AG09319 (cell line): ENCODE data around the gene KCNJ10.

Source experiments
- DNase-seq: peaks from one replicate; pipeline ENCODE4 v3.0.0-alpha.2; 2010; ENCODE audit warnings: low read depth; ENCODE audit errors: extremely low read depth
- TF ChIP-seq, protein P1 (sequence below): IDR thresholded peaks from 2 replicates; pipeline ENCODE4 v1.5.1; 2011; ENCODE audit warnings: low read depth, mild to moderate bottlenecking, inconsistent platforms, low read length, moderate library complexity

The KCNJ10 gene

DNA sequence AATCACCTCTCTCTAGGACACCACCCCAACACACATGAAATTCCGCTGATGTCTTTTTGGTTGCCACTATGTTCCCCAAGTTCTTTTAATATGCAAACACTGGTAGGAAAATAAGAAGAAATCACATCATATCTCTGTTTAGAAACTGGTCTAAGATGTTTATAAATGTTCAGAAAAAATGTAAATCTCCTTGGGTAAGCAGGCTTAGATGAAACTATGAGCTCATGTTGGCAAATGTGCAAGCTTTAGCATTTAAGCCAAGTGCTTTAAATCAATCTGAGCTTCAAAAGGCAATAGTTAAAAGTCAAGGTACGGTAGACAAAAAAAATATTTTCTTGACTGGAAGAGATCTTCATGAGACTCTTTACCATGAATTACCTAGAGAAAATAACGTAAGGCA, 90.7 kb downstream of the KCNJ10 start:
- no peak for DNase-seq
- TF ChIP-seq, protein P1, sequence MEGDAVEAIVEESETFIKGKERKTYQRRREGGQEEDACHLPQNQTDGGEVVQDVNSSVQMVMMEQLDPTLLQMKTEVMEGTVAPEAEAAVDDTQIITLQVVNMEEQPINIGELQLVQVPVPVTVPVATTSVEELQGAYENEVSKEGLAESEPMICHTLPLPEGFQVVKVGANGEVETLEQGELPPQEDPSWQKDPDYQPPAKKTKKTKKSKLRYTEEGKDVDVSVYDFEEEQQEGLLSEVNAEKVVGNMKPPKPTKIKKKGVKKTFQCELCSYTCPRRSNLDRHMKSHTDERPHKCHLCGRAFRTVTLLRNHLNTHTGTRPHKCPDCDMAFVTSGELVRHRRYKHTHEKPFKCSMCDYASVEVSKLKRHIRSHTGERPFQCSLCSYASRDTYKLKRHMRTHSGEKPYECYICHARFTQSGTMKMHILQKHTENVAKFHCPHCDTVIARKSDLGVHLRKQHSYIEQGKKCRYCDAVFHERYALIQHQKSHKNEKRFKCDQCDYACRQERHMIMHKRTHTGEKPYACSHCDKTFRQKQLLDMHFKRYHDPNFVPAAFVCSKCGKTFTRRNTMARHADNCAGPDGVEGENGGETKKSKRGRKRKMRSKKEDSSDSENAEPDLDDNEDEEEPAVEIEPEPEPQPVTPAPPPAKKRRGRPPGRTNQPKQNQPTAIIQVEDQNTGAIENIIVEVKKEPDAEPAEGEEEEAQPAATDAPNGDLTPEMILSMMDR, result no peak

DNA sequence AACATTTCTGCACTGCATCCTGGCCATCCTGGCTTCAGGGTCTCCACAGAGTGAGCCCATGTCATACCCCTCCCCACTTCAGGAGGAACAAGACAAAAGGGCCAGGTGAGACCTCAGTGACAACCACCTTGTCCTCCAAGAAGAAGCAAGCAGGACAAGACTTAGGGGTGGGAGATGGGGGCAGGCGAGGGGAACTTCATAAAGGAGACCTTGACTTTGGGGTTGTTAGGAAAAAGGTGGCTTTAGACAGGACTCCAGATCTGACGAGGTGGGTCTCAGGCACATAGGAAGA, 91.9 kb downstream of the KCNJ10 start:
- TF ChIP-seq, protein P1, result no peak
- DNase-seq, result no peak

DNA sequence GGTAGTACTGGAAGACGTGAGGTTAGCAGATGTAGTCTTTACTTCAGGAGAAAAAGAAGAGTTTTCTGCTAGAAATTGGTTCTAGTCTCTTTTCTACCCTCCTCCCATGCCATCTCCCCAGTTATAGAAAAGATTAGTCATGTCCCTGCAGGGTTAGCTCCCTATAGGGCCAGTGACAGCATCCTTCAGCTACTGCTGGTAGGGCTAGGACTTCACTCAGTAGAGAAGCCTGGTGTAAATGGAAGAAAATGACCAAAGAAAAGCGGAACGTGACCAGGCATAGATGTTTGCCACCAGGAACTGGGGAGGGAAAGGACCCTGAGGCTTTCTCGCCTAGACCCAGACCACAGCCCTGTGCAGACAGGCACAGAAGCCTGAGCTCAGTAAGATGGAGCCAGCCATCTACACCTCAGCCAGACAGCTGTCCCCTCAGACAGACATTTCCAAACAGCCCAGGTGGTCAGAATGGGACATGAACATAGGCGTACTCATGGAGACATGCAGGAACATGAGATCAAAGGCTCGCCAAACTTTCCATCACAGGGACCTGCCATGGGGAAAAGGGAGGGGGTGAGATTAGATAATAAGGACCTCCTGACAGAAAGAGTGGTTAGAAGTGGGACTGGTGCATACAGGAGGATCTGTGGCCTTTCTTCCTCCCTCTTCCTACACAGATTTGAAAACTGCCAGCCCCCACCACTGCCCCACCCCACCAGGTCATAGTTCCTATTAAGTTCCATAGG, 92.4 kb downstream of the KCNJ10 start:
- TF ChIP-seq, protein P1, result no peak
- DNase-seq, result no peak

DNA sequence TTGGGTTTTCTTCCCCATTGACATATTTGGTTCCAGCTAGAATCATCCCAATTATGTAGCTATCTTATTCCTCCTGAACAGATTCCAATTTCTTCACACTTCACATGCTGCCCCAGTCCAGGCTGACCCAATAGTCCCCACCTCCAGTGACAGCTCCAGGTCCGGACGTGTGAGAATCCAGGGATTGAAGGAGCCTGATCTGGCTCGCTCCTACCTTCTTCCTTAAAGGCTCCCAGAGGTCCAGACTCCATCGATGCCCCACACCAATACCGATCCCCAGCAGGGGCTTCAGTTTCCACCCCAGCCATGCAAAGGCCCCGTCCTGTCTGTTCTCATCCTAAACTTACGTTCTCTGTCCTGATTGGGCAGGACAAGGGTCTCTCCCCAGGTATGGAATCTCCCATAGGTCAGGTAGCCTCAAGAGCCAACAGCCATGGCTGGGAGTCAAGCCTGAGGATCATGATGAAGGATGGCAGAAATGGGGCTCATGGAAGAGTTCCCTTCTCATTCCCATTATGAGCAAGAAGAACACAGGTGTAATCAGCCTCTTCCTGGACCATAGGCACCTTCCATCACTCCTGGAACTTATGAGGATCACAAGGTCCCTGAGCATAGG, 95.5 kb downstream of the KCNJ10 start:
- no peak for DNase-seq
- TF ChIP-seq, protein P1, result no peak

DNA sequence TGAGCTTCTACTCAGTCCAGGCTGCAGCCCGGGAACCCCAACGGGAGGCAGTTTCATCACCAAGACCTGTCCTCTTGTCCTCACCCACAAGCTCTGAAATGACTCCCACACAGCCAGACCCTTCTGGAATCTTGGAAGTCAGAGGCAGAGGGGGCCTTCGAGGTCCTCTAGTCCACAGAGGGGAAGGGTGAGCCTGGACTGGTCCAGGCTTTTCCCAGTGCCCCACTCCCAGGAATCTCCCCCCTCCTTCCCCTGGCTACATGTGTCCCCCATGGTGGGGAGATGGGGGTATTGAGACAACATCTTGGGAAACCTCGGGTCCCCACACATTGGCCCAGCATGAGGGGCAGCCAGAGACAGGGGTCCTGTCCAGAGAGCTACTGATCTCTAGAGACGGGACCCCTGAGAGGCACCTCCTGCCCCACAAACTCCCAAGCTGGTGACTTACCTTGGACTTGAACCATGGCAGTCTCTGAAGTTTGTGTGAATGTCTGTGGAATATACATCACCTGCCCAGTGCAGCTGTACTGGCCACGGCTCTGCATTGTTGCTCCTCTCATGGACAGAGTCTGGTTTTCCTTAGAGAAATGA, 96.5 kb downstream of the KCNJ10 start:
- TF ChIP-seq, protein P1, result no peak
- no peak for DNase-seq

DNA sequence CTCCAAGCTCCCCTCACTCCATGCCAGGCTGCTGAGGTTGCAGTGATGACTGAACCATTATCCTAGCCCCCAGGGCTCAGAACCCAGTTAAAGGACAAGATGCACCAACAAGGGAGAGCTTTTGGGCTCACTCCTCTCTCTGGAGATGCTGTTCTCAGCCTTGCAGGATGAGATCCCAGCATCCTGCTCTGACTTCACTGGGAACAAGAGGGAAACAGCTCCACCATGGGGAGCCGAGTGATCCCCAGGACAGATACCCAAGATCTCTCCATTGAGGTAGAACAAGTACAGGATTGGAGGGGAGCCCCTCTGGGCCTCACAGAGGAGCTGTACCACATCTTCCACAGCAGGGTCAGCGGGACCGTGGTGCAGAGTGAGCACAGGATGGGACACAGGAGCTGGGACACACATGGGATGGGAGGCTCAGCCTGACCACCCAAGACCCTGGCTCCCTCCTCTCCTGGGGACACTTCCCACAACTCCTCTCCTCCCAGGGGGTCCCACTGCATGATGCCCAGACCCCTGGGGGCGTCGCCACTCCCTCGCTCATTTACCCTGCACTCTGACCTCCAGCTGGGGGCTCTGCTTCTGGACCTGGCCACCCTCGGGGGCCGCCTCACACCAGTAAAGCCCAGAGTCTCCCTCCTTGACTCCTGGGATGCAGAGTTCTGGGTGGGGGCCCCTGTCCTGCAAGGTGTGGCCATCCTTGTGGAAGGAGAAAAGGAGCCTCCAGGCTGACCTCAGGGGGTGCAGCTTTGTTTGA, 97.3 kb downstream of the KCNJ10 start:
- DNase-seq, result no peak
- TF ChIP-seq, protein P1, result no peak

DNA sequence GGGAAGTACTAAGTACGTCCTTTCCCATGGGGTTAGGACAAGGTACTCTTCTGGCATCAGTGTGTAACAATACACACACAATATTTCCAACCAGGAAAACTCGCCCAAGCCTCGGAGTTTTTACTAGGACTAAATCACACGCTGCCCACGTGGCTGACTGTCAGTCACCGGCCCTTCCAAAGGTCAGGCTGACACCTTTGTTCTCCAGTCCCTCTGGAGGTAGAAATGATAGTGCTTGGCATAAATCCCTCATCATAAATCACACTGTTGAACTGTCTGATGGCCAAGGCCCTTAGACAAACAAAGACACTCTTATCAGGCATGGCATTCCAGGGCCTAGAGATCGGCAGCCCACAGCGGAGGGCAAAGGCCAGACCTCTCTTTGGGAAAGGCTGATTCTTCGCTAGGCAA, 99.0 kb downstream of the KCNJ10 start:
- TF ChIP-seq, protein P1, result no peak
- no peak for DNase-seq
